ENCODE data around the gene CCDC7.
"Not testable (repeated sequence)": the region's sequence is repeated elsewhere in the genome, so short reads cannot be mapped to it uniquely, and the experiment has no call there.

CCDC7 gene

GRCh38 chr10:32459051-32459698 is 13.2 kb downstream of the CCDC7 start:
- no peak for DNase-seq

GRCh38 chr10:32461203-32461602 is 15.3 kb downstream of the CCDC7 start:
- DNase-seq: no peak

GRCh38 chr10:32471232-32471631 is 25.3 kb downstream of the CCDC7 start:
- no peak for DNase-seq

- no peak for DNase-seq
Measured at GRCh38 chr10:32477499-32477898, 31.6 kb downstream of the CCDC7 start.

GRCh38 chr10:32481606-32482005 is 35.7 kb downstream of the CCDC7 start:
- DNase-seq: no peak

- not testable (repeated sequence) for DNase-seq
Measured at GRCh38 chr10:32483019-32483502, 37.1 kb downstream of the CCDC7 start.

- DNase-seq: not testable (repeated sequence)
Measured at GRCh38 chr10:32488038-32488437, 42.1 kb downstream of the CCDC7 start.

GRCh38 chr10:32489158-32489557 is 43.2 kb downstream of the CCDC7 start:
- no peak for DNase-seq

GRCh38 chr10:32489901-32490300 is 44.0 kb downstream of the CCDC7 start:
- no peak for DNase-seq

GRCh38 chr10:32494562-32494961 is 48.6 kb downstream of the CCDC7 start:
- not testable (repeated sequence) for DNase-seq

- not testable (repeated sequence) for DNase-seq
Measured at GRCh38 chr10:32500136-32500535, 54.2 kb downstream of the CCDC7 start.

- no peak for DNase-seq
Measured at GRCh38 chr10:32501906-32502305, 56.0 kb downstream of the CCDC7 start.

GRCh38 chr10:32505762-32506420 is 60.0 kb downstream of the CCDC7 start:
- not testable (repeated sequence) for DNase-seq

GRCh38 chr10:32511599-32511998 is 65.7 kb downstream of the CCDC7 start:
- DNase-seq: no peak

GRCh38 chr10:32516567-32517495 is 70.9 kb downstream of the CCDC7 start:
- DNase-seq: no peak

- no peak for DNase-seq
Measured at GRCh38 chr10:32530231-32530630, 84.3 kb downstream of the CCDC7 start.

- DNase-seq: no peak
Measured at GRCh38 chr10:32538256-32538655, 92.3 kb downstream of the CCDC7 start.

GRCh38 chr10:32540691-32541470 is 94.9 kb downstream of the CCDC7 start:
- DNase-seq: no peak

GRCh38 chr10:32548208-32548607 is 102.3 kb downstream of the CCDC7 start:
- DNase-seq: no peak

GRCh38 chr10:32556783-32557395 is 110.9 kb downstream of the CCDC7 start:
- DNase-seq: no peak

- not testable (repeated sequence) for DNase-seq
Measured at GRCh38 chr10:32562695-32563094, 116.8 kb downstream of the CCDC7 start.

- DNase-seq: no peak
Measured at GRCh38 chr10:32577448-32577847, 131.5 kb downstream of the CCDC7 start.

All from NCI-H2171 (cell line).